SK-N-SH (cell line): ENCODE measurements around the gene PAXIP1. TPM values are rescaled to one million over a fixed set of nuclear protein-coding genes. Genes with fewer than 3 reads are reported as not detected.
A peak's percentile ranks its signal among the peaks of the same experiment; 100 is the strongest.

Experiments used
- CTCF ChIA-PET: fragments of 300-600, 350-600 bp; formaldehyde crosslinking; extraction: SDS; loops from one replicate; lab custom pipeline; 2021; lab: Yijun Ruan, JAX
- POLR2A ChIA-PET: fragments of 350-600 bp; sonication (Branson Sonifier 250); formaldehyde crosslinking; extraction: SDS; loops from one replicate; lab custom pipeline; 2020; ENCODE audit warnings: antibody characterized with exemption, inconsistent platforms; lab: Yijun Ruan, JAX
- DNase-seq: peaks from one replicate; pipeline ENCODE4 v3.0.0; 2012
- H2AFZ ChIP-seq: fragments of 200-600 bp; sonication (generic); 2 replicates; pipeline ENCODE4 v1.8.1; 2016; ENCODE audit warnings: antibody characterized with exemption, mild to moderate bottlenecking, low read depth
- H3F3A ChIP-seq: fragments of 200-600 bp; sonication (generic); replicated peaks from 2 replicates; pipeline ENCODE3; 2016; ENCODE audit warnings: antibody characterized with exemption, mild to moderate bottlenecking; ENCODE audit not compliant: insufficient read depth
- H3K27ac ChIP-seq, 2 experiments: fragments of 200-500 bp in 1 of 2; fragments of 200-600 bp in 1 of 2; sonication (Bioruptor generic) in 1 of 2; sonication (generic), shearing (Covaris generic) in 1 of 2; 2 replicates each; pipeline versions ENCODE4 v1.5.1 to v1.6.1; 2014 to 2016; ENCODE audit warnings: low read depth in 2 of 2, inconsistent platforms in 1 of 2, low read length in 1 of 2, mild to moderate bottlenecking in 1 of 2, mixed read lengths in 1 of 2
- H3K27me3 ChIP-seq: fragments of 200-600 bp; sonication (generic), shearing (Covaris generic); 2 replicates; pipeline ENCODE4 v1.6.1; 2016; ENCODE audit warnings: mixed run types; ENCODE audit not compliant: insufficient read depth
- H3K36me3 ChIP-seq, 2 experiments: fragments of 200-500 bp in 1 of 2; fragments of 200-600 bp in 1 of 2; sonication (Bioruptor generic) in 1 of 2; sonication (generic) in 1 of 2; replicated peaks in 1 of 2; 2 replicates each; pipeline versions ENCODE3 to v1.5.1; 2014 to 2016; ENCODE audit warnings: low read length in 1 of 2, mild to moderate bottlenecking in 1 of 2; ENCODE audit not compliant: insufficient read depth in 2 of 2, control insufficient read depth in 1 of 2
- H3K4me1 ChIP-seq, 2 experiments: fragments of 200-500 bp in 1 of 2; fragments of 200-600 bp in 1 of 2; sonication (Bioruptor generic) in 1 of 2; sonication (generic), shearing (Covaris generic) in 1 of 2; 2 replicates each; pipeline versions ENCODE4 v1.5.1 to v1.6.1; 2014 to 2016; ENCODE audit warnings: low read depth in 1 of 2, low read length in 1 of 2, mixed run types in 1 of 2; ENCODE audit not compliant: insufficient read depth in 2 of 2, control insufficient read depth in 1 of 2
- H3K4me2 ChIP-seq: fragments of 200-600 bp; sonication (generic), shearing (Covaris generic); 2 replicates; pipeline ENCODE4 v1.6.1; 2017; ENCODE audit warnings: mixed run types
- H3K4me3 ChIP-seq, 2 experiments: fragments of 200-500 bp in 1 of 2; fragments of 200-600 bp in 1 of 2; sonication (Bioruptor generic) in 1 of 2; sonication (generic), shearing (Covaris generic) in 1 of 2; 2 replicates each; pipeline versions ENCODE4 v1.5.1 to v1.8.1; 2014 to 2016; ENCODE audit warnings: low read depth in 2 of 2, inconsistent platforms in 1 of 2, low read length in 1 of 2, mild to moderate bottlenecking in 1 of 2, mixed read lengths in 1 of 2, moderate library complexity in 1 of 2
- H3K79me2 ChIP-seq: fragments of 200-600 bp; sonication (generic); 2 replicates; pipeline ENCODE4 v1.8.1; 2017; ENCODE audit warnings: mild to moderate bottlenecking; ENCODE audit not compliant: insufficient read depth
- H3K9ac ChIP-seq: fragments of 200-600 bp; sonication (generic); 2 replicates; pipeline ENCODE4 v1.6.1; 2017; ENCODE audit warnings: mixed run types
- H3K9me2 ChIP-seq: fragments of 200-600 bp; sonication (generic); 2 replicates; pipeline ENCODE4 v1.6.1; 2017; ENCODE audit warnings: mixed run types
- H3K9me3 ChIP-seq: fragments of 200-600 bp; sonication (generic); 2 replicates; pipeline ENCODE4 v1.6.1; 2017; ENCODE audit warnings: mixed run types, mild to moderate bottlenecking, moderate library complexity
- H4K20me1 ChIP-seq: fragments of 200-600 bp; sonication (generic); 2 replicates; pipeline ENCODE4 v1.6.1; 2017; ENCODE audit warnings: mild to moderate bottlenecking, mixed run types; ENCODE audit not compliant: insufficient read depth
- CHD2 ChIP-seq: fragments of 150-350 bp; IDR thresholded peaks from 2 replicates; pipeline ENCODE4 v1.6.1; 2018; ENCODE audit warnings: low read length; ENCODE audit not compliant: partially characterized antibody
- EZH2phosphoT487 ChIP-seq: fragments of 200-600 bp; sonication (generic); IDR thresholded peaks from 2 replicates; pipeline ENCODE4 v1.6.1; 2017; ENCODE audit warnings: low read depth, mixed run types, mild to moderate bottlenecking, antibody characterized with exemption, moderate library complexity, borderline replicate concordance
- FOSL2 ChIP-seq: IDR thresholded peaks from 2 replicates; pipeline ENCODE4 v1.4.0; 2012; ENCODE audit warnings: low read depth, mild to moderate bottlenecking, moderate library complexity, borderline replicate concordance
- GABPA ChIP-seq: IDR thresholded peaks from 2 replicates; pipeline ENCODE4 v1.4.0; 2012; ENCODE audit warnings: low read depth, mild to moderate bottlenecking
- MEF2A ChIP-seq: IDR thresholded peaks from 2 replicates; pipeline ENCODE4 v1.4.0; 2012; ENCODE audit warnings: low read depth, borderline replicate concordance
- MXI1 ChIP-seq: IDR thresholded peaks from 2 replicates; pipeline ENCODE4 v1.6.1; 2012; ENCODE audit warnings: mild to moderate bottlenecking, low read depth, low read length, improper control_type of control experiment
- NRF1 ChIP-seq: IDR thresholded peaks from 2 replicates; pipeline ENCODE4 v1.6.1; 2012; ENCODE audit warnings: low read depth, mild to moderate bottlenecking, low read length
- RAD21 ChIP-seq: IDR thresholded peaks from 2 replicates; pipeline ENCODE4 v1.6.1; 2012; ENCODE audit warnings: mild to moderate bottlenecking, low read length
- RCOR1 ChIP-seq: fragments of 150-350 bp; IDR thresholded peaks from 2 replicates; pipeline ENCODE4 v1.6.1; 2017; ENCODE audit warnings: antibody characterized with exemption, low read length
- RXRA ChIP-seq: IDR thresholded peaks from 2 replicates; pipeline ENCODE4 v1.4.0; 2012; ENCODE audit warnings: low read depth, mild to moderate bottlenecking, borderline replicate concordance
- SIN3A ChIP-seq: IDR thresholded peaks from 2 replicates; pipeline ENCODE4 v1.6.1; 2012; ENCODE audit warnings: low read depth, mild to moderate bottlenecking, low read length, moderate library complexity, borderline replicate concordance
- SMC3 ChIP-seq: IDR thresholded peaks from 2 replicates; pipeline ENCODE4 v1.6.1; 2012; ENCODE audit warnings: low read depth, low read length, improper control_type of control experiment
- TCF12 ChIP-seq: IDR thresholded peaks from 2 replicates; pipeline ENCODE4 v1.4.0; 2012
- WGBS: methylation state at CpG from one replicate; pipeline ENCODE4 v1.1.6; 2017; ENCODE audit warnings: low lambda C conversion rate; 5-methylcytosine and 5-hydroxymethylcytosine counted together
- polyA plus RNA-seq, 3 experiments: library from polyadenylated mRNA; depleted of rRNA; stranded (reverse); fragments of >200 nt; gene quantifications; 2 replicates each; pipeline ENCODE4 v1.2.3, GENCODE V29; 2012
- TF ChIP-seq, protein P1 (sequence below): fragments of 200-600 bp; sonication (generic); IDR thresholded peaks from 2 replicates; pipeline ENCODE4 v1.6.1; 2017; ENCODE audit warnings: antibody characterized with exemption, mild to moderate bottlenecking, moderate library complexity
- TF ChIP-seq, protein P2 (sequence below): IDR thresholded peaks from 2 replicates; pipeline ENCODE4 v1.4.0; 2012; ENCODE audit warnings: low read depth

The PAXIP1 gene
- polyA plus RNA-seq, 1 of the 3 experiments (the other 2 are of a cell fraction) = 9.2 TPM

DNA sequence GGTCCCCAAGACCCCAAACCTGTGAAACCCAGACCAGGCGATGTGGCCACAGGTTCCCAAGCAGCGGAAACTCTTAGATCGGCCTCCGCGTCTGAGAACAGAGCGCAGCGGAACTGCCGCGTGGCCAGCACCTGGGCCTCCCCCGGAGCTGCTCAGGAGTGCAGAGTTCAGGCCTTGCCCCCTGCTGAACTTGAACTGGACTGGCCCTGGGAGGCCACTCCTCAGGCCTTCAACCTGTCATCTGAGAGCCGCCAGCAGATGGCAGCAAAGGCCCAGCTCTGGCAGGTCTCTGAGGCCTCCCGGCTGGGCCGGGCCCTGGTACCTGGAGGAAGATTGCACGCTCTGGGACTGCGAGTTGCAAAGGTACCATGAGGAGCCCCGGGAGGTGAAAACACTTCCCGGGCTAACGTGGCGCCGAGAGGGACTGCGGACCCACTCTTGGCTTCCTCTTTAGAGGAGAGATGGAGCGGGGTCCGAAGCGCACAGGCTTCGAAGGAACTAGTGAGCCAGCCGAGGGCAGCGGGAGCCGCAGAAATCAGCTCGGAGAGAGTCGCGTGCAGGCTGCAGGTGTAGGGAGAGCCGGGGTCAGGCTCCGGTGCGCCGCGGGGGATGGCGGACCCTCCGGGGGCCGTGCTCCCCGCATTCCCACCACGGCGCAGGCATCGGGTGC, 89.2 kb downstream of the PAXIP1 start:
- H3K9me2 ChIP-seq = no peaks in the 10 kb centered on the region
- DNase-seq = peak; percentile 96
- CTCF ChIA-PET = interaction anchor here (0.6 to 6.3 kb wide), 56 partner anchors 8 to 971 kb away, joined by 3 to 126 read pairs (median 6); partner anchors contain the start of genes INSIG1 and PAXIP1
- H3K4me3 ChIP-seq = peak overlapping the region in 1 of 2 experiments; percentile 6; a peak in 1 of 4 replicates
- H3K36me3 ChIP-seq = no peaks in the 10 kb centered on the region
- H3K79me2 ChIP-seq = no peaks in the 10 kb centered on the region
- WGBS = 68% methylated on average over 39 of the region's 43 CpGs
- H3K9ac ChIP-seq = no peak overlapping the region
- H3K4me1 ChIP-seq = no peaks in the 10 kb centered on the region
- H3K4me2 ChIP-seq = no peak overlapping the region
- no peaks in the 10 kb centered on the region for H3K9me3 ChIP-seq
- H4K20me1 ChIP-seq = no peaks in the 10 kb centered on the region
- H2AFZ ChIP-seq = no peak overlapping the region
- H3K27me3 ChIP-seq = no peaks in the 10 kb centered on the region
- H3K27ac ChIP-seq = no peak overlapping the region
- H3F3A ChIP-seq = no peaks in the 10 kb centered on the region
- POLR2A ChIA-PET = interaction anchor here (0.9 kb wide), 1 partner anchor 10 kb away, joined by 3 read pairs; no protein-coding TSS in a partner anchor
- peak; percentile 88 for TF ChIP-seq RAD21
- TF ChIP-seq, protein P1, sequence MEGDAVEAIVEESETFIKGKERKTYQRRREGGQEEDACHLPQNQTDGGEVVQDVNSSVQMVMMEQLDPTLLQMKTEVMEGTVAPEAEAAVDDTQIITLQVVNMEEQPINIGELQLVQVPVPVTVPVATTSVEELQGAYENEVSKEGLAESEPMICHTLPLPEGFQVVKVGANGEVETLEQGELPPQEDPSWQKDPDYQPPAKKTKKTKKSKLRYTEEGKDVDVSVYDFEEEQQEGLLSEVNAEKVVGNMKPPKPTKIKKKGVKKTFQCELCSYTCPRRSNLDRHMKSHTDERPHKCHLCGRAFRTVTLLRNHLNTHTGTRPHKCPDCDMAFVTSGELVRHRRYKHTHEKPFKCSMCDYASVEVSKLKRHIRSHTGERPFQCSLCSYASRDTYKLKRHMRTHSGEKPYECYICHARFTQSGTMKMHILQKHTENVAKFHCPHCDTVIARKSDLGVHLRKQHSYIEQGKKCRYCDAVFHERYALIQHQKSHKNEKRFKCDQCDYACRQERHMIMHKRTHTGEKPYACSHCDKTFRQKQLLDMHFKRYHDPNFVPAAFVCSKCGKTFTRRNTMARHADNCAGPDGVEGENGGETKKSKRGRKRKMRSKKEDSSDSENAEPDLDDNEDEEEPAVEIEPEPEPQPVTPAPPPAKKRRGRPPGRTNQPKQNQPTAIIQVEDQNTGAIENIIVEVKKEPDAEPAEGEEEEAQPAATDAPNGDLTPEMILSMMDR = peak; percentile 80
- TF ChIP-seq SMC3 = peak; percentile 65
- peak; percentile 15 for TF ChIP-seq CHD2
- TF ChIP-seq, protein P2, sequence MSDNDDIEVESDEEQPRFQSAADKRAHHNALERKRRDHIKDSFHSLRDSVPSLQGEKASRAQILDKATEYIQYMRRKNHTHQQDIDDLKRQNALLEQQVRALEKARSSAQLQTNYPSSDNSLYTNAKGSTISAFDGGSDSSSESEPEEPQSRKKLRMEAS = no peak
- TF ChIP-seq, all 33 proteins: peak for 4

DNA sequence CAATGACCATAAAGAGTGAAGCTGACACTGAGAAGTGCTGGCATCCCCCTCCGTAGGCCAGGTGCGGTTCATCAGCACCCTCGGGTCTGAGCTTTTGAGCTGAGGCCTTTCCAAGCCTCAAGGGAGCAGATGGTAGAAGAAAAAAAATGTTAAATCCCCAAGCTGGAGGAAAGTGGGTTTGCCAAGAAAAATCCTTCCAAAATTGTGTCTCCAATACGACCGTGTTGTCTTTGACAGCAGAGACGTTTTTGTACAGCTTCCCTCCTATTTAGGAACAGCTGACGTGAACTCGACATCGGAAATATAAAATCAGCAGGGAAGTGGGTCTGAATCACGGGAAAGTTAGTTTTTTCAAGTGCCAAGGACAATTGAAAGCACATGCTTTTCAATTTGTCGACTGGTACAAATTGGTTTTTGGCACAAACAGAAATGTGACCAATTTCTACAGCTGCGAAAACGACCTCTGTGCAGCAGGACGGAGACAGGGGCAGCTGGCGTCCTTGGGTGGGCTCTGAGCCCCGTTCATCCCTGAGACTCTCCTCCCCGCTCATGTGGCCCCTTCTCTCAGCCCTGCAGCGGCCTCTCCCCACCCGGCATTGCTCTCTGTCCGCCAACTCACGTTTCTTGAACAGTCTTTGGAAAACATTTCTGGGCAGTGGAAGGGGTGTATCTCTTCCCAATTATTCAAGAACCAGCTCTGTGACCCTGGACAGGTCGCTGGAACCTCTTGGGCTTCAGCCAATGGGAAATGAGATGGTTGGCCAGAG, 89.9 kb downstream of the PAXIP1 start:
- no peaks in the 10 kb centered on the region for H4K20me1 ChIP-seq
- no peaks in the 10 kb centered on the region for H3K36me3 ChIP-seq
- CTCF ChIA-PET = interaction anchor here (0.7 to 6.3 kb wide), 47 partner anchors 7 to 654 kb away, joined by 3 to 126 read pairs (median 7); partner anchors contain the start of genes INSIG1 and PAXIP1
- no peaks in the 10 kb centered on the region for H3K27me3 ChIP-seq
- no peak overlapping the region for H3K9ac ChIP-seq
- no peak overlapping the region for H3K4me3 ChIP-seq
- no peaks in the 10 kb centered on the region for H3F3A ChIP-seq
- DNase-seq = peak; percentile 32
- TF ChIP-seq FOSL2 = no peak
- no peak for TF ChIP-seq TCF12
- no peak for TF ChIP-seq MEF2A
- TF ChIP-seq, protein P1 = no peak
- TF ChIP-seq RCOR1 = no peak
- no peak for TF ChIP-seq GABPA
- no peak for TF ChIP-seq NRF1
- TF ChIP-seq, protein P2 = no peak
- no peak for TF ChIP-seq EZH2phosphoT487
- no peak for TF ChIP-seq CHD2
- no peak for TF ChIP-seq RXRA
- TF ChIP-seq MXI1 = no peak
- no peak for TF ChIP-seq SIN3A
- TF ChIP-seq, all 33 proteins: peak for 0
- Histone ChIP-seq H3K9me3 (no peaks in the 10 kb centered on the region), H3K4me1 (no peaks in the 10 kb centered on the region), H2AFZ (no peak overlapping the region), H3K79me2 (no peaks in the 10 kb centered on the region), H3K9me2 (no peaks in the 10 kb centered on the region), H3K27ac (no peak overlapping the region), H3K4me2 (no peak overlapping the region)
- WGBS = 55% methylated on average over 22 of the region's 22 CpGs
- POLR2A ChIA-PET = interaction anchor here (0.9 kb wide), 1 partner anchor 11 kb away, joined by 3 read pairs; no protein-coding TSS in a partner anchor
